ENCODE data around the gene STK17B. TPM values are rescaled to one million over a fixed set of nuclear protein-coding genes. Genes with fewer than 3 reads are reported as not detected.

STK17B gene
- total RNA-seq, 4 donors from 2014 or later, result 7.2 to 28.2 (median 26.8) TPM

DNA sequence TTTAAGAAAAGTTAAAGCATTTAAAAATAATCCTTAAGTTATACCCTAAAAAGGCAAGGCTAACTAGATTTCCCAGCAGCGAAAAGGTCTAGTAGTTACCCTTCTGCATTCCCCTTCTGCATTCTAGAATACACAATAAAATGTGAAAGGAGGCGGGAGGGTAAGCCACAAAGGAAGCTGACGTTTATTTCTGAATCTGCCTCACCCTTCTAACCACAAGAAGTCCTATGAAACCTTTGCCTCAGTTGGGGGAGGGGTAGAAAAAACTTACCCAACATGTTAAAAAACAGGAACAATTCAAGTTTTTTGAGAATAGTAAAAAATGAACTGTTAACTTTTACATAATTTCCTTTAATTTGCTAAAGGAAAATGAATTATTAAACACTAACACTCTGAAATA lies 11.3 kb downstream of the STK17B start:
- intact Hi-C loops (cut with DNase I; ENCODE audit: low total_unique reads), result no loop called here
- H3K4me3 ChIP-seq, result no peak overlapping the region
- H3K4me1 ChIP-seq, result no peaks in the 10 kb centered on the region
- no peak for DNase-seq
- H3K36me3 ChIP-seq, result no peaks in the 10 kb centered on the region
- H3K27ac ChIP-seq, result no peak overlapping the region
- TF ChIP-seq POLR2A (IDR thresholded peaks at IDR 0.05), result no peak
- TF ChIP-seq, protein P1, sequence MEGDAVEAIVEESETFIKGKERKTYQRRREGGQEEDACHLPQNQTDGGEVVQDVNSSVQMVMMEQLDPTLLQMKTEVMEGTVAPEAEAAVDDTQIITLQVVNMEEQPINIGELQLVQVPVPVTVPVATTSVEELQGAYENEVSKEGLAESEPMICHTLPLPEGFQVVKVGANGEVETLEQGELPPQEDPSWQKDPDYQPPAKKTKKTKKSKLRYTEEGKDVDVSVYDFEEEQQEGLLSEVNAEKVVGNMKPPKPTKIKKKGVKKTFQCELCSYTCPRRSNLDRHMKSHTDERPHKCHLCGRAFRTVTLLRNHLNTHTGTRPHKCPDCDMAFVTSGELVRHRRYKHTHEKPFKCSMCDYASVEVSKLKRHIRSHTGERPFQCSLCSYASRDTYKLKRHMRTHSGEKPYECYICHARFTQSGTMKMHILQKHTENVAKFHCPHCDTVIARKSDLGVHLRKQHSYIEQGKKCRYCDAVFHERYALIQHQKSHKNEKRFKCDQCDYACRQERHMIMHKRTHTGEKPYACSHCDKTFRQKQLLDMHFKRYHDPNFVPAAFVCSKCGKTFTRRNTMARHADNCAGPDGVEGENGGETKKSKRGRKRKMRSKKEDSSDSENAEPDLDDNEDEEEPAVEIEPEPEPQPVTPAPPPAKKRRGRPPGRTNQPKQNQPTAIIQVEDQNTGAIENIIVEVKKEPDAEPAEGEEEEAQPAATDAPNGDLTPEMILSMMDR (IDR thresholded peaks at IDR 0.05), result no peak
- no peaks in the 10 kb centered on the region for H3K9me3 ChIP-seq
- H3K27me3 ChIP-seq, result no peaks in the 10 kb centered on the region

DNA sequence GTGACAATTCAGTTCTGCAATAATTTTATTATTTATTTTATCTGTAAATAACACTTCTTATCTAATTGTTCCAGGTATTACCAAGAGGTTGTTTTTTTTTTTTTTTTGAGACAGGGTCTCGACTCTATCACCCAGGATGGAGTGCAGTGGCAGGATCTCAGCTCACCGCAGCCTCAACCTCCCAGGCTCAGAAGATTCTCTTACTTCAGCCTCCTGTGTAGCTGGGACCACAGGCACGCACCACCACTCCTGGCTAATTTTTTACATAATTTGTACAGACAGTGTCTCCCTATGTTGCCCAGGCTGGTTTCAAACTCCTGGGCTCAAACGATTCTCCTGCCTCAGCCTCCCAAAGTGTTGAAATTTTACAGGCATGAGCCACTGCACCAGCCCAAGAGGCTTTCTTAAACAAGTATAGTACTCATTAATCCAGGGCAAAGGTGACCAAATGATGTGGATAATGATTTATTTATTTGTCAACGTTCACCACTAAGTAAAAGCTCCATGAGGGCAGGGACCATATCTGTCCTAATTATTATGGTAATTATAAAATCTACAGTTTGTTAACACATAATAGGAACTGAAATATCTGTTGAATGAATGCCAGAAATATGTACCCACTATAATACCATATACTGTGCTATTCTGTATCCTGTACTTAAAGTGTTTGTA lies 12.0 kb downstream of the STK17B start:
- no peak for DNase-seq
- Histone ChIP-seq H3K4me3 (no peak overlapping the region), H3K9me3 (no peaks in the 10 kb centered on the region), H3K4me1 (no peaks in the 10 kb centered on the region), H3K27me3 (no peaks in the 10 kb centered on the region), H3K27ac (no peak overlapping the region), H3K36me3 (no peaks in the 10 kb centered on the region)
- intact Hi-C loops (cut with DNase I; ENCODE audit: low total_unique reads), result no loop called here
- TF ChIP-seq, protein P1 (IDR thresholded peaks at IDR 0.05), result no peak
- TF ChIP-seq POLR2A (IDR thresholded peaks at IDR 0.05), result no peak

DNA sequence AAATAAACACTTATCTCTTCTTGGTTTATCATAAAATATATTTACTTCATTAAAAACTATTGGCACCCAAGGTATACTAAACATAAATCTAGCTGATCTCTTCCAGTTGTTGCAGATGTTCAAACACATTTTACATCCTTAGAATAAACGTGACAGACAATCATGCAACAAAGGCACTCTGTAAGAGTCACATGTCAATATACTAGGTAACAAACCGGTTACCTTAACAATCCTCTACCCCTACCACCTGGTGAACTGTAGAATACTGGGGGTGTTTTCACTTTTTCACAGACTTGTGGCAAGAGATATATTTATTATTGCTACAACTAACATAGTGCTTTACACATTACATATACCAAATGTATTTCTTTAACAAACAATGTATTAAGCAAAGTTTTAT lies 15.8 kb downstream of the STK17B start:
- no peaks in the 10 kb centered on the region for H3K9me3 ChIP-seq
- intact Hi-C loops (cut with DNase I; ENCODE audit: low total_unique reads), result no loop called here

DNA sequence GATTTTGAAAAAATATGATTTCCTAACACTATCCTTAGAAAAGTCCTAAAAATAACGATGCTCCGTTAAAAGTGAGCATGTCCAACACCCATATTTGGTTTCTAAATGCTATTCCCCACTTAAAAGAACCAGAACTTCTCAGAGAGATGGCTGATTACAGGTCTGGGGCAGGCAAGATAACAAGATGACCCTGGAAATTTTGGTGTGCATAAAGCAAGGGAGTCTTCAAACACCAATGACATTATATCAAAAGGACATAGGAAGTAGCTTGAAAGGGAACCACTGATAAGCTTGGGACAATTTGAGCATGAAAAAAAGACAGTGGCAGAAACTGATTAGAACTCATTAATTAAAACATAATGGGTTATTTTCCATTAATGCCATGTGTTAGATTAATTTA lies 17.9 kb downstream of the STK17B start:
- Histone ChIP-seq H3K27me3 (no peaks in the 10 kb centered on the region), H3K4me3 (no peak overlapping the region), H3K9me3 (no peaks in the 10 kb centered on the region), H3K36me3 (no peaks in the 10 kb centered on the region), H3K4me1 (no peaks in the 10 kb centered on the region), H3K27ac (no peak overlapping the region)
- intact Hi-C loops (cut with DNase I; ENCODE audit: low total_unique reads), result no loop called here
- DNase-seq, result no peak
- TF ChIP-seq, protein P1 (IDR thresholded peaks at IDR 0.05), result no peak

More for the DNA sequence above, 15.8 kb downstream of the STK17B start:
- DNase-seq, result no peak
- Histone ChIP-seq H3K27me3 (no peaks in the 10 kb centered on the region), H3K27ac (no peak overlapping the region), H3K36me3 (no peaks in the 10 kb centered on the region), H3K4me3 (no peak overlapping the region), H3K4me1 (no peaks in the 10 kb centered on the region)
- no peak for TF ChIP-seq POLR2A (IDR thresholded peaks at IDR 0.05)
- TF ChIP-seq, protein P1 (IDR thresholded peaks at IDR 0.05), result no peak

DNA sequence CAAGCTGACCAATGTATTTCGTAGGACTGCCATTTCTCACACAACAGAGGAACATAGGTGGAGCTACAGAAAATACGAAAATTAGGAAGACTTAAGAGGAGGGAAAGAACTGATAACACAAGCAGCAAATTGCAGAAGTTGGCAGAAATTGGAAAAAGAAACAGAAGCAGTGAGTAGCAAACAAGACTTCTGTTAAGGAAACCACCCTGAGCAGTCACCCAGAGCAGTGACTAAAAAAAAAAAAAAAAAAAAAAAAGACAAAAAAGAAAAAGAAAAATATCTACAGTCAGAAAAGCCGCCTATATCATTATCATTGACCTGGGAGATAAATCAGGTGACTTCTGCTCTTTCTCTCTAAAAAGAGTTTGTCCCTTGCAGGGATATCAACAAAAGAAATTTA lies 21.4 kb downstream of the STK17B start:
- no peaks in the 10 kb centered on the region for H3K4me1 ChIP-seq
- H3K36me3 ChIP-seq, result no peaks in the 10 kb centered on the region
- DNase-seq, result no peak
- intact Hi-C loops (cut with DNase I; ENCODE audit: low total_unique reads), result no loop called here
- no peak overlapping the region for H3K4me3 ChIP-seq
- H3K9me3 ChIP-seq, result no peaks in the 10 kb centered on the region
- no peak for TF ChIP-seq POLR2A (IDR thresholded peaks at IDR 0.05)
- TF ChIP-seq, protein P1 (IDR thresholded peaks at IDR 0.05), result no peak
- H3K27ac ChIP-seq, result no peak overlapping the region
- no peaks in the 10 kb centered on the region for H3K27me3 ChIP-seq

Data from uterus (tissue), 4 donors.